Esophagus muscularis mucosa (tissue), 4 donors: ENCODE data around the gene ZNF891. TPM values are rescaled to one million over a fixed set of nuclear protein-coding genes. Genes with fewer than 3 reads are reported as not detected.

Experiments used
- DNase-seq: peaks from one replicate; pipeline ENCODE4 v3.0.0-alpha.2; 2017; ENCODE audit errors: extremely low spot score
- H3K27ac ChIP-seq, 4 donors: fragments of 200-600 bp; sonication (generic); replicated peaks in 1 of 4; 1 replicate in 3 of 4; 2 replicates in 1 of 4; pipeline ENCODE4 v1.5.1; 2016 to 2019; ENCODE audit warnings: mild to moderate bottlenecking in 1 of 4
- H3K27me3 ChIP-seq, 4 donors: fragments of 200-600 bp; sonication (generic); one replicate each; pipeline versions ENCODE4 v1.5.1 to v1.6.0; 2016 to 2019
- H3K36me3 ChIP-seq, 4 donors: fragments of 200-600 bp; sonication (generic); one replicate each; pipeline ENCODE4 v1.5.1; 2016 to 2019
- H3K4me1 ChIP-seq, 4 donors: fragments of 200-600 bp; sonication (generic); one replicate each; pipeline ENCODE4 v1.5.1; 2016 to 2019
- H3K4me3 ChIP-seq, 4 donors: fragments of 200-600 bp; sonication (generic); 1 replicate in 2 of 4; 2 replicates in 2 of 4; pipeline ENCODE4 v1.5.1; 2016 to 2019; ENCODE audit warnings: mild to moderate bottlenecking in 4 of 4, moderate library complexity in 1 of 4
- H3K9me3 ChIP-seq, 4 donors: fragments of 200-600 bp; sonication (generic); 1 replicate in 3 of 4; 2 replicates in 1 of 4; pipeline ENCODE4 v1.5.1; 2016 to 2019
- EP300 ChIP-seq: sonication (generic); formaldehyde crosslinking; IDR thresholded peaks from one replicate; pipeline ENCODE4 v1.6.1; 2017; ENCODE audit warnings: antibody characterized with exemption
- POLR2A ChIP-seq: fragments of 450-650 bp; IDR thresholded peaks from one replicate; pipeline ENCODE4 v1.6.1; 2017; ENCODE audit warnings: antibody characterized with exemption, moderate library complexity, mild to moderate bottlenecking, low read depth
- POLR2AphosphoS5 ChIP-seq, 2 donors: sonication (generic); formaldehyde crosslinking; IDR thresholded peaks; one replicate each; pipeline ENCODE4 v1.6.1; 2017; ENCODE audit warnings: antibody characterized with exemption in 2 of 2
- WGBS: methylation state at CpG from one replicate; pipeline ENCODE4 v1.1.5; 2018; 5-methylcytosine and 5-hydroxymethylcytosine counted together
- intact Hi-C: fragments of 100-400 bp; cut with DNase I; formaldehyde crosslinking; loops from one replicate; pipeline ENCODE4 v1.15.1; 2023
- total RNA-seq, 4 donors: library from RNA; depleted of rRNA; stranded (reverse); fragments of >200 nt; gene quantifications; one replicate each; pipeline versions ENCODE4 v1.1.0 to v1.2.1, GENCODE V29; 2016
- TF ChIP-seq, protein P1 (sequence below), 3 experiments: fragments of 200-600 bp in 2 of 3; fragments of 450-650 bp in 1 of 3; sonication (generic) in 2 of 3; IDR thresholded peaks; one replicate each; pipeline ENCODE4 v1.5.1; 2017 to 2019; ENCODE audit warnings: antibody characterized with exemption in 3 of 3, mild to moderate bottlenecking in 2 of 3, moderate library complexity in 1 of 3

Gene ZNF891
- total RNA-seq, 4 donors from 2014 or later: 1.8 to 4.6 (median 2.6) TPM

DNA sequence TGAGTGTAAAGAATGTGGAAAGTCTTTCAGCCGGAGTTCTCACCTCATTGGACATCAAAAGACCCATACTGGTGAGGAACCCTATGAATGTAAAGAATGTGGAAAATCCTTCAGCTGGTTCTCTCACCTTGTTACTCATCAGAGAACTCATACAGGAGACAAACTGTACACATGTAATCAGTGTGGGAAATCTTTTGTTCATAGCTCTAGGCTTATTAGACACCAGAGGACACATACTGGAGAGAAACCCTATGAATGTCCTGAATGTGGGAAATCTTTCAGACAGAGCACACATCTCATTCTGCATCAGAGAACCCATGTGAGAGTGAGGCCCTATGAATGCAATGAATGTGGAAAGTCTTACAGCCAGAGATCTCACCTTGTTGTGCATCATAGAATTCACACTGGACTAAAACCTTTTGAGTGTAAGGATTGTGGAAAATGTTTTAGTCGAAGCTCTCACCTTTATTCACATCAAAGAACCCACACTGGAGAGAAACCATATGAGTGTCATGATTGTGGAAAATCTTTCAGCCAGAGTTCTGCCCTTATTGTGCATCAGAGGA lies 26.1 kb upstream of the ZNF891 start:
- TF ChIP-seq POLR2A (no peak), EP300 (no peak), POLR2AphosphoS5 (IDR thresholded peaks at IDR 0.05) (no peak)
- TF ChIP-seq, protein P1, sequence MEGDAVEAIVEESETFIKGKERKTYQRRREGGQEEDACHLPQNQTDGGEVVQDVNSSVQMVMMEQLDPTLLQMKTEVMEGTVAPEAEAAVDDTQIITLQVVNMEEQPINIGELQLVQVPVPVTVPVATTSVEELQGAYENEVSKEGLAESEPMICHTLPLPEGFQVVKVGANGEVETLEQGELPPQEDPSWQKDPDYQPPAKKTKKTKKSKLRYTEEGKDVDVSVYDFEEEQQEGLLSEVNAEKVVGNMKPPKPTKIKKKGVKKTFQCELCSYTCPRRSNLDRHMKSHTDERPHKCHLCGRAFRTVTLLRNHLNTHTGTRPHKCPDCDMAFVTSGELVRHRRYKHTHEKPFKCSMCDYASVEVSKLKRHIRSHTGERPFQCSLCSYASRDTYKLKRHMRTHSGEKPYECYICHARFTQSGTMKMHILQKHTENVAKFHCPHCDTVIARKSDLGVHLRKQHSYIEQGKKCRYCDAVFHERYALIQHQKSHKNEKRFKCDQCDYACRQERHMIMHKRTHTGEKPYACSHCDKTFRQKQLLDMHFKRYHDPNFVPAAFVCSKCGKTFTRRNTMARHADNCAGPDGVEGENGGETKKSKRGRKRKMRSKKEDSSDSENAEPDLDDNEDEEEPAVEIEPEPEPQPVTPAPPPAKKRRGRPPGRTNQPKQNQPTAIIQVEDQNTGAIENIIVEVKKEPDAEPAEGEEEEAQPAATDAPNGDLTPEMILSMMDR (IDR thresholded peaks at IDR 0.05): no peak
- H3K9me3 ChIP-seq: peaks cover 22 to 100% (median 99%) of the 10 kb centered on the region in 4 donors
- intact Hi-C loops: no loop called here
- H3K4me3 ChIP-seq: peak overlapping the region in 1 of 4 donors; percentile 7
- no peaks in the 10 kb centered on the region for H3K27me3 ChIP-seq
- WGBS: 100% methylated on average over 2 of the region's 2 CpGs
- H3K4me1 ChIP-seq: no peaks in the 10 kb centered on the region
- H3K27ac ChIP-seq: no peak overlapping the region
- DNase-seq: no peak
- peaks cover 58 to 79% (median 69%) of the 10 kb centered on the region in 4 donors for H3K36me3 ChIP-seq

DNA sequence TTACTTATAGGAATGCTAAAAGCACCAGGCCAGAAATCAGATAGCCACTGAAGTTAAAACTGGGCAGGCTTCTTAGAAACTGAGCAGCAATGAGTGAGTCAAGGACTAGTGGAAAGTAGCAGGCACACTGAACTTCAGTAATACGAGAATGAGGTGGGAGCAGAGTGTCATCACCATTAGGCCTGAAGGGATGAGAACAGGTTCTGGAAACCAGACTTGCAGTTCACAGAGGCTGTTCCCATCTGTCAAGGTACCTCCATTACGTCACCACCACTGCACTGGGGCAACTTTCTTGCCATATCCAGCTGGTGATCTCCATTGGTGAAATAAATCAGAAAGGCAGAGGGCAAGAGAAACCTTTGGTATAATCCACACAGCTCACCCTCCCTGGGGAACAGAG lies 15.9 kb upstream of the ZNF891 start:
- 97% methylated on average over 2 of the region's 2 CpGs for WGBS
- H3K27ac ChIP-seq: no peak overlapping the region
- intact Hi-C loops: no loop called here
- peaks cover 69 to 98% (median 78%) of the 10 kb centered on the region in 4 donors for H3K36me3 ChIP-seq
- H3K27me3 ChIP-seq: no peaks in the 10 kb centered on the region
- no peak overlapping the region for H3K4me3 ChIP-seq
- TF ChIP-seq, protein P1 (IDR thresholded peaks at IDR 0.05): no peak
- TF ChIP-seq POLR2AphosphoS5 (IDR thresholded peaks at IDR 0.05): no peak
- no peak for TF ChIP-seq POLR2A
- TF ChIP-seq EP300: no peak
- H3K4me1 ChIP-seq: no peaks in the 10 kb centered on the region
- H3K9me3 ChIP-seq: peaks cover 7 to 98% (median 95%) of the 10 kb centered on the region in 4 donors
- no peak for DNase-seq

DNA sequence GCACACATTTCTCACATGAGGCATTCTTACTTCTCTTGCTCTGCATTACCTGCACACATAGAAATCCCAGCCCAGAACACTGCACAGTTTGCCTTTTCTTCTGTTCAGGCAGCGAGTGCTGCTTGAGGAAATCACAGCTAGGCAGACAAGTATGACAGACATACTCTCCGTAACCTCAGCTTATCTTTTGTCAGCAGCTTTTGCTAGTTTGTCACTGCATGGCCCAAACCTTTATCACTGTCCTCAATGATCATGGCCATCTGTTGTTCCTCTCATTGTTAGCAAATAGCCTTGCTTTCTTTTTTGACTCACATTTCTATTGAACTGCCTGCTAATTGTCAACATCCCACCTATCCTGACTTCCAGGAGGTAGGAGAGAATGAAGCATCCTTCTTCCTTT lies 5.7 kb upstream of the ZNF891 start:
- no peak for DNase-seq
- Histone ChIP-seq H3K4me1 (peaks cover 3 to 8% (median 7%) of the 10 kb centered on the region in 4 donors), H3K4me3 (no peak overlapping the region), H3K9me3 (peaks cover 1 to 89% (median 73%) of the 10 kb centered on the region in 4 donors), H3K27ac (no peak overlapping the region), H3K27me3 (no peaks in the 10 kb centered on the region), H3K36me3 (peaks cover 52 to 81% (median 62%) of the 10 kb centered on the region in 4 donors)
- 100% methylated on average over 2 of the region's 2 CpGs for WGBS
- intact Hi-C loops: no loop called here
- TF ChIP-seq, protein P1 (IDR thresholded peaks at IDR 0.05): no peak
- TF ChIP-seq POLR2A (no peak), EP300 (no peak), POLR2AphosphoS5 (IDR thresholded peaks at IDR 0.05) (no peak)

DNA sequence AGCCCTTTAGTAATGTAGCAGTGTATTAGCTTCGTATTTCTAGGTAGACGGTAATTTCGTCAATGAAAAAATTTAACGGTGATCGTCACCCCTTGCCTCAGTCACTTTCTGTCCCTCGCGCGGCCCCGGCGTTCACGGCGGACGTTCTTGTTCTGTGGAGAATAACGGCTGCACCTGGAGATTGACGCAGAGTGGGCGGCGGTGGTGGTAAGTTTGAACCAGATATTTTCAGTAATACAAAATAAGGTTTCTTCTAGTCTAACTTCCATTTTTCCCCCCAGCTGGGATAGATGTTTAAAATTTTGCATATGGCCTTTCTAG lies 694 bp upstream of the ZNF891 start:
- Histone ChIP-seq H3K4me3 (peak overlapping the region; percentile 78 to 92 (median 80)), H3K36me3 (peaks cover 33 to 56% (median 42%) of the 10 kb centered on the region in 4 donors), H3K27ac (peak overlapping the region; percentile 94 to 99 (median 96)), H3K4me1 (peaks cover 7 to 14% (median 10%) of the 10 kb centered on the region in 4 donors), H3K27me3 (no peaks in the 10 kb centered on the region), H3K9me3 (peaks cover 3 to 74% (median 56%) of the 10 kb centered on the region in 4 donors)
- intact Hi-C loops: loop anchor here (1.0 kb wide), 1 partner anchor 50 kb away; the partner anchor contains the start of gene ZNF140
- TF ChIP-seq, protein P1 (IDR thresholded peaks at IDR 0.05): no peak
- TF ChIP-seq EP300 (no peak), POLR2AphosphoS5 (IDR thresholded peaks at IDR 0.05) (no peak), POLR2A (no peak)
- WGBS: 2% methylated on average over 17 of the region's 17 CpGs
- DNase-seq: no peak
